HepG2 (cell line): ENCODE measurements around the gene YIF1B. TPM values are rescaled to one million over a fixed set of nuclear protein-coding genes. Genes with fewer than 3 reads are reported as not detected.

Source experiments
- DDIT3 ChIP-seq: sonication (generic); formaldehyde crosslinking; IDR thresholded peaks from 2 replicates; pipeline ENCODE4 v1.4.0; 2020; ENCODE audit warnings: mild to moderate bottlenecking, missing genetic modification reagents
- DNMT1 ChIP-seq: sonication (generic); formaldehyde crosslinking; IDR thresholded peaks from 2 replicates; pipeline ENCODE4 v1.5.1; 2020; ENCODE audit warnings: mild to moderate bottlenecking, missing genetic modification reagents
- FOXK1 ChIP-seq: sonication (generic); formaldehyde crosslinking; IDR thresholded peaks from 2 replicates; pipeline ENCODE4 v1.4.0; 2020; ENCODE audit warnings: low read depth, missing genetic modification reagents, borderline replicate concordance
- GATAD2A ChIP-seq: IDR thresholded peaks from 2 replicates; pipeline ENCODE4 v1.6.1; 2016
- GPN1 ChIP-seq: sonication (generic); formaldehyde crosslinking; IDR thresholded peaks from 2 replicates; pipeline ENCODE4 v1.5.1; 2020; ENCODE audit warnings: missing genetic modification reagents, borderline replicate concordance
- GRHL1 ChIP-seq: sonication (generic); formaldehyde crosslinking; conservative IDR thresholded peaks from 2 replicates; pipeline ENCODE4 v1.8.0; 2022; ENCODE audit warnings: missing genetic modification reagents
- HDAC6 ChIP-seq: fragments of 200-600 bp; sonication (generic); IDR thresholded peaks from 2 replicates; pipeline ENCODE4 v1.7.0; 2017; ENCODE audit warnings: mild to moderate bottlenecking, antibody characterized with exemption, low read length, low read depth
- HOXA3 ChIP-seq: sonication (generic); formaldehyde crosslinking; IDR thresholded peaks from 2 replicates; pipeline ENCODE4 v1.5.0; 2020; ENCODE audit warnings: missing genetic modification reagents
- JUN ChIP-seq: sonication (generic); formaldehyde crosslinking; IDR thresholded peaks from 2 replicates; pipeline ENCODE4 v1.4.0; 2020; ENCODE audit warnings: mild to moderate bottlenecking, missing genetic modification reagents
- KAT8 ChIP-seq: IDR thresholded peaks from 2 replicates; pipeline ENCODE4 v1.6.1; 2016; ENCODE audit warnings: missing genetic modification reagents, missing compliant biosample characterization
- KLF9 ChIP-seq: IDR thresholded peaks from 2 replicates; pipeline ENCODE4 v1.6.1; 2016; ENCODE audit warnings: low read depth
- NFE2 ChIP-seq: sonication (generic); formaldehyde crosslinking; IDR thresholded peaks from 2 replicates; pipeline ENCODE4 v1.4.0; 2020; ENCODE audit warnings: missing genetic modification reagents
- POLR2G ChIP-seq: fragments of 200-400 bp; formaldehyde crosslinking; IDR thresholded peaks from 2 replicates; pipeline ENCODE4 v1.6.1; 2018; ENCODE audit warnings: mild to moderate bottlenecking, low read depth, low read length, moderate library complexity
- PRMT3 ChIP-seq: sonication (generic); formaldehyde crosslinking; IDR thresholded peaks from 2 replicates; pipeline ENCODE4 v1.8.1; 2022; ENCODE audit warnings: low read depth, mild to moderate bottlenecking, moderate library complexity, missing genetic modification reagents, borderline replicate concordance
- RCOR2 ChIP-seq: IDR thresholded peaks from 2 replicates; pipeline ENCODE4 v1.6.1; 2016; ENCODE audit warnings: missing biosample characterization, missing genetic modification reagents
- RFX5 ChIP-seq: IDR thresholded peaks from 2 replicates; pipeline ENCODE4 v1.6.1; 2011; ENCODE audit warnings: low read depth, low read length, improper control_type of control experiment
- SIX1 ChIP-seq: sonication (generic); formaldehyde crosslinking; IDR thresholded peaks from 2 replicates; pipeline ENCODE4 v1.4.0; 2020; ENCODE audit warnings: missing genetic modification reagents, borderline replicate concordance
- SP2 ChIP-seq: sonication (generic); formaldehyde crosslinking; IDR thresholded peaks from 2 replicates; pipeline ENCODE4 v1.5.1; 2020; ENCODE audit warnings: mild to moderate bottlenecking, missing genetic modification reagents
- SPEN ChIP-seq: sonication (generic); formaldehyde crosslinking; IDR thresholded peaks from 2 replicates; pipeline ENCODE4 v1.5.1; 2020; ENCODE audit warnings: low read depth, mild to moderate bottlenecking, missing genetic modification reagents
- ZNF143 ChIP-seq: sonication (generic); formaldehyde crosslinking; IDR thresholded peaks from 2 replicates; pipeline ENCODE4 v1.4.0; 2020; ENCODE audit warnings: missing genetic modification reagents
- ZNF335 ChIP-seq: sonication (generic); formaldehyde crosslinking; IDR thresholded peaks from 2 replicates; pipeline ENCODE4 v1.4.0; 2020; ENCODE audit warnings: missing genetic modification reagents
- ZNF34 ChIP-seq: sonication (generic); formaldehyde crosslinking; IDR thresholded peaks from 2 replicates; pipeline ENCODE4 v1.4.0; 2020; ENCODE audit warnings: mild to moderate bottlenecking, missing genetic modification reagents, borderline replicate concordance
- ZNF564 ChIP-seq: sonication (generic); formaldehyde crosslinking; IDR thresholded peaks from 2 replicates; pipeline ENCODE4 v1.8.1; 2023; ENCODE audit warnings: mild to moderate bottlenecking, missing genetic modification reagents
- ZNF773 ChIP-seq: sonication (generic); formaldehyde crosslinking; IDR thresholded peaks from 2 replicates; pipeline ENCODE4 v1.4.0; 2020; ENCODE audit warnings: missing genetic modification reagents, borderline replicate concordance
- ZNF792 ChIP-seq: IDR thresholded peaks from 2 replicates; pipeline ENCODE4 v1.6.1; 2016
- ZSCAN22 ChIP-seq: sonication (generic); formaldehyde crosslinking; IDR thresholded peaks from 2 replicates; pipeline ENCODE4 v1.4.0; 2020; ENCODE audit warnings: mild to moderate bottlenecking, missing genetic modification reagents
- polyA plus RNA-seq, 8 experiments: library from polyadenylated mRNA; depleted of rRNA in 3 of 8; stranded (reverse) in 7 of 8; unstranded in 1 of 8; fragments of >200 nt; fragmentation: Illumina TruSeq in 4 of 8; extraction: Trizol in 4 of 8; gene quantifications; 2 replicates each; pipeline versions ENCODE4 v1.2.1 to v1.2.3, GENCODE V29; 2011 to 2016; ENCODE audit warnings: low read depth in 4 of 8, missing spikeins in 1 of 8, mixed read lengths in 1 of 8; ENCODE audit not compliant: insufficient read depth in 1 of 8
- total RNA-seq, 5 experiments: library from RNA; depleted of rRNA; stranded (reverse); fragments of >200 nt; fragmentation: Illumina TruSeq; extraction: Trizol; gene quantifications; 2 replicates each; pipeline ENCODE4 v1.2.3, GENCODE V29; 2016; ENCODE audit warnings: low read depth in 1 of 5
- TF ChIP-seq, protein P1 (sequence below): sonication (generic); formaldehyde crosslinking; IDR thresholded peaks from 2 replicates; pipeline ENCODE4 v1.4.0; 2020; ENCODE audit warnings: missing genetic modification reagents
- TF ChIP-seq, protein P2 (sequence below): sonication (generic); formaldehyde crosslinking; IDR thresholded peaks from 2 replicates; pipeline ENCODE4 v1.8.1; 2023; ENCODE audit warnings: missing genetic modification reagents, inconsistent platforms, borderline replicate concordance

The YIF1B gene
- total and polyA plus RNA-seq, 2 of the 13 experiments (the other 11 are each of a cell fraction or from before 2014, with no cell fraction given) = 41.4 to 85.2 TPM

GRCh38 chr19:38315657-38316476, at the start of gene YIF1B (continued):
- no peak for TF ChIP-seq GRHL1 (CRISPR knock-in tag)
- no peak for TF ChIP-seq JUN (CRISPR knock-in tag)
- no peak for TF ChIP-seq DDIT3
- no peak for TF ChIP-seq RFX5
- TF ChIP-seq SP2 = no peak
- TF ChIP-seq ZNF143 (CRISPR knock-in tag) = peak; percentile 73
- no peak for TF ChIP-seq ZNF792 (CRISPR knock-in tag)
- no peak; the same call in 1 of the 2 replicates for TF ChIP-seq KAT8 (CRISPR knock-in tag)
- no peak for TF ChIP-seq SIX1
- peak; percentile 47 for TF ChIP-seq GATAD2A (CRISPR knock-in tag)
- TF ChIP-seq HOXA3 (CRISPR knock-in tag) = peak; percentile 68; the same call in 1 of the 2 replicates
- peak; percentile 48 for TF ChIP-seq POLR2G
- TF ChIP-seq RCOR2 (CRISPR knock-in tag) = no peak
- no peak for TF ChIP-seq ZNF564
- TF ChIP-seq, protein P1, sequence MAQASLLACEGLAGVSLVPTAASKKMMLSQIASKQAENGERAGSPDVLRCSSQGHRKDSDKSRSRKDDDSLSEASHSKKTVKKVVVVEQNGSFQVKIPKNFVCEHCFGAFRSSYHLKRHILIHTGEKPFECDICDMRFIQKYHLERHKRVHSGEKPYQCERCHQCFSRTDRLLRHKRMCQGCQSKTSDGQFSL (CRISPR knock-in tag) = no peak
- no peak for TF ChIP-seq ZSCAN22 (CRISPR knock-in tag)
- TF ChIP-seq ZNF335 (CRISPR knock-in tag) = no peak
- TF ChIP-seq ZNF34 (CRISPR knock-in tag) = no peak
- TF ChIP-seq, protein P2, sequence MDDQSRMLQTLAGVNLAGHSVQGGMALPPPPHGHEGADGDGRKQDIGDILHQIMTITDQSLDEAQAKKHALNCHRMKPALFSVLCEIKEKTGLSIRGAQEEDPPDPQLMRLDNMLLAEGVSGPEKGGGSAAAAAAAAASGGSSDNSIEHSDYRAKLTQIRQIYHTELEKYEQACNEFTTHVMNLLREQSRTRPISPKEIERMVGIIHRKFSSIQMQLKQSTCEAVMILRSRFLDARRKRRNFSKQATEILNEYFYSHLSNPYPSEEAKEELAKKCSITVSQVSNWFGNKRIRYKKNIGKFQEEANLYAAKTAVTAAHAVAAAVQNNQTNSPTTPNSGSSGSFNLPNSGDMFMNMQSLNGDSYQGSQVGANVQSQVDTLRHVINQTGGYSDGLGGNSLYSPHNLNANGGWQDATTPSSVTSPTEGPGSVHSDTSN (CRISPR knock-in tag) = no peak
- TF ChIP-seq FOXK1 = no peak
- no peak for TF ChIP-seq ZNF773 (CRISPR knock-in tag)
- TF ChIP-seq GPN1 (CRISPR knock-in tag) = no peak
- TF ChIP-seq PRMT3 (CRISPR knock-in tag) = no peak
- 0 out of 2 replicates have a peak, but pooled peaks have one; percentile 42 for TF ChIP-seq DNMT1 (CRISPR knock-in tag)
- no peak for TF ChIP-seq NFE2 (CRISPR knock-in tag)
- peak; percentile 86 for TF ChIP-seq SPEN (CRISPR knock-in tag)
- TF ChIP-seq HDAC6 = no peak
- TF ChIP-seq KLF9 (CRISPR knock-in tag) = no peak
